HPDE6-E6E7 (cell line): ENCODE data around the gene USP5.

ENCODE experiments used
- DNase-seq: peaks from one replicate; pipeline ENCODE4 v3.0.0; 2011; ENCODE audit warnings: missing footprints; ENCODE audit errors: extremely low spot score

Gene USP5, protein sequence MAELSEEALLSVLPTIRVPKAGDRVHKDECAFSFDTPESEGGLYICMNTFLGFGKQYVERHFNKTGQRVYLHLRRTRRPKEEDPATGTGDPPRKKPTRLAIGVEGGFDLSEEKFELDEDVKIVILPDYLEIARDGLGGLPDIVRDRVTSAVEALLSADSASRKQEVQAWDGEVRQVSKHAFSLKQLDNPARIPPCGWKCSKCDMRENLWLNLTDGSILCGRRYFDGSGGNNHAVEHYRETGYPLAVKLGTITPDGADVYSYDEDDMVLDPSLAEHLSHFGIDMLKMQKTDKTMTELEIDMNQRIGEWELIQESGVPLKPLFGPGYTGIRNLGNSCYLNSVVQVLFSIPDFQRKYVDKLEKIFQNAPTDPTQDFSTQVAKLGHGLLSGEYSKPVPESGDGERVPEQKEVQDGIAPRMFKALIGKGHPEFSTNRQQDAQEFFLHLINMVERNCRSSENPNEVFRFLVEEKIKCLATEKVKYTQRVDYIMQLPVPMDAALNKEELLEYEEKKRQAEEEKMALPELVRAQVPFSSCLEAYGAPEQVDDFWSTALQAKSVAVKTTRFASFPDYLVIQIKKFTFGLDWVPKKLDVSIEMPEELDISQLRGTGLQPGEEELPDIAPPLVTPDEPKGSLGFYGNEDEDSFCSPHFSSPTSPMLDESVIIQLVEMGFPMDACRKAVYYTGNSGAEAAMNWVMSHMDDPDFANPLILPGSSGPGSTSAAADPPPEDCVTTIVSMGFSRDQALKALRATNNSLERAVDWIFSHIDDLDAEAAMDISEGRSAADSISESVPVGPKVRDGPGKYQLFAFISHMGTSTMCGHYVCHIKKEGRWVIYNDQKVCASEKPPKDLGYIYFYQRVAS

DNA sequence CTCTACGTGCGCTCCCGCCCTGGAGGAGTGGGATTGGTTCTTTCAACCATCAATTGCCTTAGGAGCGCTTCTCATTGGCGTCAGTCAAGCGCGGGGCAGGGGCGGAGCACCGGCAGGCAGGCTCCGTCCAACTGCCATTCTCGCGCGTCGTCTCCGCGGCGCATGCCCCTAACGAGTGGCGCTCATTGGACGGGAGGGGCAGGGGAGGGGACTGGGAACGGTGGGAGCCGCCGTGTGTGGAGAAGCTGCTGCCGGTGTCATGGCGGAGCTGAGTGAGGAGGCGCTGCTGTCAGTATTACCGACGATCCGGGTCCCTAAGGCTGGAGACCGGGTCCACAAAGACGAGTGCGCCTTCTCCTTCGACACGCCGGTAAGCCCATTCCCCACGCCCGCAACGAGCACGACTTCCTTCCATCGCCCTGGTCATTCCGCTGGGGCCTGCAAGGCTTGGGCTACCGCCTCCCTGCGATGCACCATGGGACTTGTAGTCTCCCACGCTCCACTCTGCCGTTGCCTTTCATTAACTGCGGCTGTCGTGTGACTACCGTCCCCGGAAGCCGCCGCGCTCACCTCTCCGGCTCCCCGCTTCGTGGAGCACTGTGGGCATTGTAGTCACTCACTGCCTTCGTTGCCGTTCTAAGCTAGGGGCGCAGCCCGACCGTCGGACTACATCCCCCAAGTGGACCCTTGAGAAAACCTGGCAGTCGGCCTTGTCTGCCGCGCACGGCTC lies at the start of gene USP5:
TSS of gene USP5 (plus strand) at position 230 of the 730 bp plus-strand sequence. CDS start at position 260, 30 bp downstream.
- DNase-seq: peak; percentile 96

DNA sequence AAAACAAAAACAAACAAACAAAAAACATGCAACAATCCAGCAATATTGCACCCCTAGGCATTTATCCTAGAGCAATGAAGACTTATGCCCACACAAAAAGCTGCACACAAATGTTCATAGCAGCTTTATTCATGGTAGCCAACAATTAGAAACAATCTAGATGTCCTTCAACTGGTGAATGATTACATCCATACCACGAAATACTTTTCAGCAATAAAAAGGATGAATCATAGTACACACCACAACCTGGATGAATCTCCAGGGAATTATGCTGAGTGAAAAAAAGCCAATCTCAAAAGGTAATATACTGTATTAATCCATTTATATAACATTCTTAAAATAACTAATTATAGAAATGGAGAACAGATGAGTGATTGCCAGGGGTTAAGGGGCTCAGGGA lies 44.8 kb upstream of the USP5 start:
- no peak for DNase-seq

DNA sequence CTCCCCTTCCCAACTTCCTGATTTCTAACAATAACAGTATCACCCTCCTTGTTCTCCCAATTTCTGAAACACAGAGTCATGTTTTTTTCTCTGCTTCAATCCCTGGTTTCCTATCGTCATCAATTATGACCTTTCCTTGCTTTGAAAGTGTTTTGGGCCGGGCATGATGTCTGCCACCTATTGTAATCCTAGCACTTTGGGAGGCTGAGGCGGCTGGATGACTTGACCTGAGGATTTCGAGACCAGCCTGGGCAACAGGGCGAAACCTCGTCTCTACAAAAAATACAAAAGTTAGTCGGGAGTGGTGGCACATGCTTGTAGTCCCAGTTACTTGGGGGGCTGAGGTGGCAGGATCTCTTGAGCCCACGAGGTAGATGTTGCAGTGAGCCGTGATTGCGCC lies 42.9 kb upstream of the USP5 start:
- no peak for DNase-seq

DNA sequence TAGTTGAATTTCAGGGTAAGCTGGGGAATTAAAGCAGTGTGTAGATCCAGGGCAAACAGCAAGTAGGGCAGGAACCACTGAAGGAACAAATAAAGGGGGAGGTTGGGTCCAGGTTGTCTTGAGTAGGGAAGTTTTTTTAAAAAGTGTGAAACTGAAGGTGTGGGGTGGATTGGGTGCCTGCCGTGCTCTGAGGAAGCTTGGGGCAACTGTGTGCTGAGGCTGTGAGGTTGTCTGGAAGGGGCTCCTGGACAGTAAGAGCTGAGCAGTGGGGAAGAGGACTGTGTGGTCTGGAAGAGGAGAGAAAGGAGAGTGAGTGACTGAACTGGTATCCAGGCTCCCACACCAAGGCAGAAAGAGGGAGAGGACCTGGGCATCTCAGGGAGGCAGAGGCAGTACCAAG lies 41.2 kb upstream of the USP5 start:
- DNase-seq: no peak

DNA sequence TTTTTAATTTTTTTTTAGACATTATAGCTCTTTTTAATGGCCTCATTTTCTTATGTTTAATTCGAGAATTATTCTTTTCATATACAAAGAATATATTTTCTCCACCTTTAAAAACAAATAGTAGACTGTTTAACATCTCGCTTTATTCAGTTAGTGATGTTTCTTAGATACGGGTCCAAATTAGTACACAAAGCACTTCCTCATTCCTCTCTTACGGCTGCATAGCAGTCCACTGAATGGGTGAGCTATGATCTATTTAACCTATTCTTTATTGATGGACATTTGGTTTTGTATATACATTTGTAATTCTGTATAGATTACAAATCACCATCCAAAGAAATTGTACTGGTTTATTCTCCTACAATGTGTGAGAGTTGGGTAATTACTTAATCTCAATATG lies 38.6 kb upstream of the USP5 start:
- no peak for DNase-seq

DNA sequence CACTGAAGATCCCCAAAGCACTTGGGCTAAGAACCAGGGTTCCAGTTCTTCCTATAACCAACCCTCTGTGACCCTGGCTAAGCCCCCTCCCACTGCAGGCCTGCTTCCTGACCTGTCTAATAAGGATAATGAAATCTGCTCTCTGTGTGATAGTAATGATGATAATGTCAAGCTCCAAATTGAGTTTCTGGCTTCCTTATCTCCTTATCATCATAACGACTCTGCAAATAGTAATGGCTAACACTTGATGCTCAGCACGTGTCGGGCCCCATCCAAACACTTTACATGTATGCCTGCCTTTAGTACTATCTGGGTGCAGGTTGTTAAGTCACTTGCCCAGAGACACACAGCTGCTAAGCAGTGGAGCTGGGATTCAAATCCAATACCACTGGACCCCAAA lies 35.4 kb upstream of the USP5 start:
- no peak for DNase-seq

DNA sequence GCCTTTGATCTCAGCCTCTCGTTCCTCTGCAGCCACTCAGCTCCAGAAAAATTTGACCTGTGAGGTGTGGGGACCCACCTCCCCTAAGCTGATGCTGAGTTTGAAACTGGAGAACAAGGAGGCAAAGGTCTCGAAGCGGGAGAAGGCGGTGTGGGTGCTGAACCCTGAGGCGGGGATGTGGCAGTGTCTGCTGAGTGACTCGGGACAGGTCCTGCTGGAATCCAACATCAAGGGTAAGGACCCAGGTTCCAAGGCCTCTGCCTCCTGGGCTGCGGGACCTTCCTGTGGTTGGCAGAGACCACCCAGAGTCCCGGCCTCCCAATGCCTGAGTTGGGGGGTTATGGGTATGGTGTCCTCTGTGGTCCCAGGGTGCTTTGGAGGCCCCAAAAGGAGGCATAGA lies 34.9 kb upstream of the USP5 start:
- no peak for DNase-seq

DNA sequence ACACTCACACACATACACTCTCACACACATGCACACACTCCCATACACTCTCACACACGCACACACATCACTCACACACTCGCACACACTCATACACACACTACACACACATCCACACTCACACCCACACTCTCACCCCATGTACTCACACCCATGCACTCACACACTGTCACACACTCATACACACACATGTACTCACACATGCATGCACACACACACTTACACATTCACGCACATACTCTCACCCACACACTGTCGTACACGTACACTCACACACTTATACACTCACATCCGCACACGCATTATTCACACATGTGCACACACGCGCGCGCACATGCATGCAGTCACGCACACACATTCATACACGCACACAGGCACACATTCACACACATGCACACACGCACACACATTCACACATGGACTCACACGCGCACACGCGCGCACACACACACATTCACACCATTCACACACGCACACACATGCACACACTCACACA lies 34.2 kb upstream of the USP5 start:
- no peak for DNase-seq

DNA sequence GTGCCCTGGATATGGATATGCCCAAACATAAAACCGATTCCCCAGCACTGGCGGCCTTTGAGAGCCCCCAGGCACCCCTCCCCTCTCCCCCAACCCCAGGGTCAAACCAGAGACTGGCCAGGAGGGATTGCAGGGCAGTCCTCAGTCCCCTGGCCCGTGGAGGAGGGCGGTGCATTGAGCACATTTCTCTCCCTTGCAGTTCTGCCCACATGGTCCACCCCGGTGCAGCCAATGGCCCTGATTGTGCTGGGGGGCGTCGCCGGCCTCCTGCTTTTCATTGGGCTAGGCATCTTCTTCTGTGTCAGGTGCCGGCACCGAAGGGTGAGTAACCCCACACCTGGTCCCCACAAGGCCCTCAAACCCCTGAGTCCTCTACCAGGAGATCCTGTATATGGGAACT lies 33.7 kb upstream of the USP5 start:
- no peak for DNase-seq

DNA sequence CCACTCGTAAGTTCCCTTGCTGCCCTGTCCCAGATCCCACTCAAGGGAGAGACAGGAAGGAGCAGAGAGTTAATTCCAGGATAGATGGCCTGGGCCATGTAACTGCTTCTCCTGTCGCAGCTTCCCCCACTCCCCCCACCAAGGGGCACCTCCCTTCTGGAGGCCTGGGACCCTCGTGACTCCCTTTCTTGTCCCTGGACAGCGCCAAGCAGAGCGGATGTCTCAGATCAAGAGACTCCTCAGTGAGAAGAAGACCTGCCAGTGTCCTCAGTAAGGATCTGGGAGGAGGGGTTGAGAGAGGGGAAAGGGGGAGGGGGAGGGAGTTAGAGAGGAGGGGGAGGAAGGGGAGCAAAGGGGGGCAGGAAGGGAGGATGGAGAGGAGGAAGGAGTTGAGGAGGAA lies 33.3 kb upstream of the USP5 start:
- DNase-seq: no peak

DNA sequence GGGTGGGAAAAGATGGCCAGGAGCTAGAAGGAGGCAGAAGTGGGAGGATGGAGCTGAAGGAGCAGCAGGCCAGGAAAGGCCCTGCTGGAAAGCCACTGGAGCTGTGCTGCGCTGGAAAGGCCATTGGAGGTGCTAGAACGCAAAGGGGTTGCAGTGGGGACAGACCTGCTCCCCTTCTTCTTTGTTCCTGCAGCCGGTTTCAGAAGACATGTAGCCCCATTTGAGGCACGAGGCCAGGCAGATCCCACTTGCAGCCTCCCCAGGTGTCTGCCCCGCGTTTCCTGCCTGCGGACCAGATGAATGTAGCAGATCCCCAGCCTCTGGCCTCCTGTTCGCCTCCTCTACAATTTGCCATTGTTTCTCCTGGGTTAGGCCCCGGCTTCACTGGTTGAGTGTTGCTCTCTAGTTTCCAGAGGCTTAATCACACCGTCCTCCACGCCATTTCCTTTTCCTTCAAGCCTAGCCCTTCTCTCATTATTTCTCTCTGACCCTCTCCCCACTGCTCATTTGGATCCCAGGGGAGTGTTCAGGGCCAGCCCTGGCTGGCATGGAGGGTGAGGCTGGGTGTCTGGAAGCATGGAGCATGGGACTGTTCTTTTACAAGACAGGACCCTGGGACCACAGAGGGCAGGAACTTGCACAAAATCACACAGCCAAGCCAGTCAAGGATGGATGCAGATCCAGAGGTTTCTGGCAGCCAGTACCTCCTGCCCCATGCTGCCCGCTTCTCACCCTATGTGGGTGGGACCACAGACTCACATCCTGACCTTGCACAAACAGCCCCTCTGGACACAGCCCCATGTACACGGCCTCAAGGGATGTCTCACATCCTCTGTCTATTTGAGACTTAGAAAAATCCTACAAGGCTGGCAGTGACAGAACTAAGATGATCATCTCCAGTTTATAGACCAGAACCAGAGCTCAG lies 32.6 kb upstream of the USP5 start:
- no peak for DNase-seq

DNA sequence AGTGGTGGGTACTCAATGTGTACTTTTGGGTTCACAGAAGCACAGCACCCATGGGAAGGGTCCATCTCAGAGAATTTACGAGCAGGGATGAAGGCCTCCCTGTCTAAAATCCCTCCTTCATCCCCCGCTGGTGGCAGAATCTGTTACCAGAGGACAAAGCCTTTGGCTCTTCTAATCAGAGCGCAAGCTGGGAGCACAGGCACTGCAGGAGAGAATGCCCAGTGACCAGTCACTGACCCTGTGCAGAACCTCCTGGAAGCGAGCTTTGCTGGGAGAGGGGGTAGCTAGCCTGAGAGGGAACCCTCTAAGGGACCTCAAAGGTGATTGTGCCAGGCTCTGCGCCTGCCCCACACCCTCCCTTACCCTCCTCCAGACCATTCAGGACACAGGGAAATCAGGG lies 31.8 kb upstream of the USP5 start:
- no peak for DNase-seq

DNA sequence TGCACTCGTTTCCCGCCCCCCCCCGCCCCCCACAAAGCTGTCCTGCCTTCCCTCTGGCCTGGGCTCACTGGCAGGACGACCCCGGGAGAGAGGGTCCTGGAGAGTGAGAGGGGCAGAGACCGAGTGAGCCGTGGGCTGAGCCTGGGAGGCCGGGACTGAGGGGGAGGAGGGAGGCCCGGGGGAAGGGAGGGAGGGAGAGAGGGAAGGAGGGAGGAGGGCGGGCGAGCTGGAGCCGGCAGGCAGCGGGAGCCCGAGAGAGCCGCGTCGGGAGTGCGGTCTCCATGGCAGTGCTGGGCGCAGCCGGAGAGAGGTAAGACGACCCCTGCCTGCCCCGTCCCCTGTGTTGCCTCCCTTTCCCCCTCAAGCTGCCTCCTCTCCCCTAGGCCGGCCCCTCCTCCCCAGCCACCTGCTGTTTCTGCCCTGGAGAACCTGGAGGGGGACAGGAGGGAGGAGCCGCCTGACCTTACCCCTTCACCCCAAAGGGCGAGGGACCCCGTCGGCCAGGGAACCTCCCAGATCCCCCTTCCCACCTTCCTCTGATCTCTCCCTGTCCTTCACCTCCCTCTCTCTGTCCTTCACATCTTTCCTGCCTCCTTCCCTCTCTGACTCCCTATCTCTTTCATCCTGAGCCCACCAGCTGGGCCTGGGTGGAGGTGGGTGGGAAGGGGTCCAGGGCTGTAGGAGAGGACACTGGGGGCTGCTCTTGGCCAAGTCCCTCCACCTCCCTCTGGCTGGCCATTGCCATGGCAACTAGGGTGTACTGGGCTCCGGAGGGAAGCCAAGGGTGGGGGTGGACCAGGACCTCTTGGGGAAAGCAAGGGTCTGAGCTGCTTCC lies 30.1 kb upstream of the USP5 start, which contains the start of gene GPR162:
TSS of gene GPR162 (plus strand) at position 231 of the 835 bp plus-strand sequence. CDS start 2,078 bp downstream, outside the sequence.
- DNase-seq: no peak

DNA sequence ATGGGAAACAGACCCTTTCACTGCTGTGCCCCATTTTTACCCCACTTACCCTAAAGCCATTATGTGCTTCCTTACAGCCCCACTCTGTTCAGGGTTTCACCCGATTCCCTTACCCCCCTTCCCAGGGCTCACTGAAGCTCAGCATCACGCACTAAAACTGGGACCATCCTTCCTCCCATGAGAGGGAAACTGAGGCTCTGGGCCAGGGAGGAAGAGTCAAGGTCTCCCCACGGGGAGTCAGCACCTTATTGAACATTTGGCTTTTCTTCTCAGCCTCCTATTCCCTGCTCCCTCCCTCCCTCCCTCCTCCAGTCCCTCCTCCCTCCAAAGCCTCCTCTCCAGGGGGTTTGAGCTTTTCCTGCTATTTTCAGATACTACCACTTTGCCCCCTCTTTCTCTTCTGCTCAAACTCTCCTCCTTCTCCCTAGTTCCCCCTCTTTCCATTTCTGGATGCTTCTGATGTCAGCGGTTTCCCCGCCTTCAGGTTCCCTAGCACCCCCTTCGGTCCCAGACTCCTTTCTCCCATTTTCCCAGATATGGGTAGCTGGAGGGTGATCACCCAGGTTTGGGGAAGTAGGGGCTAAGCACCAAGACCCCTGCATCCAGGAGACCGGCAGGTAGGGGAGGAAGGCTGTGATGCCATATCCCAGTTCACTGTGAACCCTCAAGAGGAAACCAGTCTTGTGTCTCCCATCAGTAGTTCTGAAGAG lies 29.4 kb upstream of the USP5 start:
- no peak for DNase-seq

DNA sequence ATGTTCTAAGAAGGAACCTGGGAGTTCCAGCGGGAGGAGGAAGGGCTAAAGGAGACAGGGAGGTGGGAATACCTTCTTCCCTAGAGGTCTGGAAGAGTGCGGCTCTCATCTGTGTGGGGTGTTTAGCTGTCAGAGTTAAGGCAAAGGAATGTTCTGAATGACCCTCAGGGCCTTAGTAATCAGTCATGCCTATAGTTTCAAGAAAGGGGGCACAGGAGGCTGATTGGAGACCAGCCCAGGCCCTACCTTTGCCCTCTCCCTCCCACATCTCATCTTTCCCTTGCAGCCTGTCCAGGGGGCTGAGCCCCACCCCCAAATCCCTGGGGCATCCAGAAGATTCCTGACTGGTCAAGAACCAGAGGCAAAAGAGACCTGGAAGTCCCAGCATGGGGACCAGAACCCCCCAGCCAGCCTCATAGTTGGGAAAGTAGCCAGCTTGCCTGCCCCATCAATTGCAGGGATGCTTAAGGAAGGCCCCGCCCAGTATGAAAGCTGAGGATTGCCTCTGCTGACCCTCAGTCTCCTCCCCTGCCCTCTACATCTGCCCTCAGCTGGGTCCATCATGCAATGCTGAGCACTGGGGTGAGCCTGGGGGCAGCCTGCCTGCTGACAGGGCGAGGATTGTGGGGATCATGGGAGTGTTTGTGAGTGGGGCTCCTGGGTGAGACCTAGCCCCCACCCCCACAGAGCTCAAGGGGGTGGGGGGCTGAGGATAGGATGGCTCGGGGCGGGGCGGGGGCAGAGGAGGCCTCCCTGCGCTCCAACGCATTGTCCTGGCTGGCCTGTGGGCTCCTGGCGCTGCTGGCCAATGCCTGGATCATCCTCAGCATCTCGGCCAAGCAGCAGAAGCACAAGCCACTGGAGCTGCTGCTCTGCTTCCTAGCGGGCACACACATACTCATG lies 28.5 kb upstream of the USP5 start:
- no peak for DNase-seq

DNA sequence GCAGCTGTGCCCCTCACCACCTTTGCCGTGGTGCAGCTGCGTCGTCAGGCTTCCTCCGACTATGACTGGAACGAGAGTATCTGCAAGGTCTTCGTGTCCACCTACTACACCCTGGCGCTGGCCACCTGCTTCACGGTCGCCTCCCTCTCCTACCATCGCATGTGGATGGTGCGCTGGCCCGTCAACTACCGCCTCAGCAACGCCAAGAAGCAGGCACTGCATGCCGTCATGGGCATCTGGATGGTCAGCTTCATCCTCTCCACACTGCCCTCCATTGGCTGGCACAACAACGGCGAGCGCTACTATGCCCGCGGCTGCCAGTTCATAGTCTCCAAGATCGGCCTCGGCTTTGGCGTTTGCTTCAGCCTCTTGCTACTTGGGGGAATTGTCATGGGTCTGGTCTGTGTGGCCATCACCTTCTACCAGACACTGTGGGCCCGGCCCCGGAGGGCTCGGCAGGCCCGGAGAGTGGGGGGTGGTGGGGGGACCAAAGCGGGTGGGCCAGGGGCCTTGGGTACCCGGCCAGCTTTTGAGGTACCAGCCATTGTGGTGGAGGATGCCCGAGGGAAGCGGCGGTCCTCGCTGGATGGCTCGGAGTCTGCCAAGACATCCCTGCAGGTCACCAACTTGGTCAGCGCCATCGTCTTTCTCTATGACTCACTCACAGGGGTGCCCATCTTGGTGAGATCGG lies 27.7 kb upstream of the USP5 start:
- no peak for DNase-seq

DNA sequence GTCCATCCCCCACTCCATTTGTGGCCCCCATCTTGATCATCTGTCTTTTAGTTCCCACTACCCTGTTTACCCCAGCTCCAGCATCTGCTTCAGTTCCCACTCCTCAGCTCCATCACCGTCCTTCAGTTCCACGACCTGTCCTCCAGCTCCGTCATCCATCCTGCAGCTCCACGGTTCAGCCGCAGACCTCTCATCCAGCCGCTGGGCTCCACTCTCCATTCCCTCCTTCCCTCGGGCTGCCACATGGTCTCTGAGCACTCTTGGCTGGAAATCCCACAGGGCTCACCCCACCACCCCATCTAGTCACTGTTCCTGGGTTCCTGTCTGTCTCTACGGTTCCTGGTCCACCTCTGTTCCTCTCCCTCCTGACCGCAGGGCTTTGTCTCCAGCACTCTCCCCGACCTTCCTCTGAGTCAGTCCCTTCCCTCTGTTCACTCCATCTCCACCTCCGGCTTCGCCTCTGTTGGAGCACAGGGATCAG lies 27.0 kb upstream of the USP5 start:
- DNase-seq: peak; percentile 33
